ENCODE data around the gene ATP2B3.
"Not testable (repeated sequence)": the region's sequence is repeated elsewhere in the genome, so short reads cannot be mapped to it uniquely, and the experiment has no call there.

The ATP2B3 gene

GRCh38 chrX:153592091-153592833 lies 74.8 kb downstream of the ATP2B3 start:
- DNase-seq (ENCODE audit: low read depth in 2 of 3, low spot score in 2 of 3) = no peak

- DNase-seq (ENCODE audit: low read depth in 2 of 3, low spot score in 2 of 3) = no peak
These were observed 75.7 kb downstream of the ATP2B3 start for GRCh38 chrX:153592966-153593688.

GRCh38 chrX:153593811-153594500 lies 76.5 kb downstream of the ATP2B3 start:
- DNase-seq (ENCODE audit: low read depth in 2 of 3, low spot score in 2 of 3) = no peak

GRCh38 chrX:153595387-153595786 lies 77.9 kb downstream of the ATP2B3 start:
- DNase-seq (ENCODE audit: low read depth in 2 of 3, low spot score in 2 of 3) = no peak

- no peak for DNase-seq (ENCODE audit: low read depth in 2 of 3, low spot score in 2 of 3)
These were observed 78.7 kb downstream of the ATP2B3 start for GRCh38 chrX:153595859-153596857.

DNA sequence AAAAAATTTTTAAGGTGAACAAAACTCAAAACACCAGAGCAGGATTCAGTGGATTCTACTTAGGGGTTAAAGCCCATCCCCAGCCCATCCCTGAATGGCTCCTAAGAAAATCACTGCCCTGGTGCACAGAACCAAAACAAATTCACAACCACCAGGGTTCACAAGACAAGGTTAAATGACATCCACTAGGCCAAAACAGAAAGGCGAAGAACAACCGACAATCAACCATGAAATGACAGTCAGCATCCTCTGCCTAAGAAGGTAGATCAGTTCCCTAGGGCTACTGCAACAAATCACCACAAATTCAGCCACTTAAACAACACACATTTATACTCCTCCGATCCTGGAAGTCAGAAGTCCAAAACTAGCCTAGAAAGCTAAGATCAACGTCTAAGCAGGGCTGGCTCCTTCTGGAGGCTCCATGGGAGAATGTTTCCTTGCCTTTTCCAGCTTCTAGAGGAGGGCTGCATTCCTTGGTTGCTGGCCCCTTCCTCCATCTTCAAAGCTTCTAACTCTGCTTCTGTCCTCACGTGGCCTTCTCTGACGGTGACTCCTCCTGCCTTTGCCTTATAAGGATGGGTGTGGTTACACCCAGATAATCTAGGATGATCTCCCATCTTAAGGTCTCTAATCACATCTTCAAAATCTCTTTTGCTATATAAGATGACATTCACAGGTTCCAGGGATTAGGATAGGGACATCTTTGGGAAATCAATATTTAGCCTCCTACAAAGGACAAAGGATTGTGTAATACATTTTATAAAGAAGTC lies 79.7 kb downstream of the ATP2B3 start:
- DNase-seq (ENCODE audit: low read depth in 2 of 3, low spot score in 2 of 3) = no peak

DNA sequence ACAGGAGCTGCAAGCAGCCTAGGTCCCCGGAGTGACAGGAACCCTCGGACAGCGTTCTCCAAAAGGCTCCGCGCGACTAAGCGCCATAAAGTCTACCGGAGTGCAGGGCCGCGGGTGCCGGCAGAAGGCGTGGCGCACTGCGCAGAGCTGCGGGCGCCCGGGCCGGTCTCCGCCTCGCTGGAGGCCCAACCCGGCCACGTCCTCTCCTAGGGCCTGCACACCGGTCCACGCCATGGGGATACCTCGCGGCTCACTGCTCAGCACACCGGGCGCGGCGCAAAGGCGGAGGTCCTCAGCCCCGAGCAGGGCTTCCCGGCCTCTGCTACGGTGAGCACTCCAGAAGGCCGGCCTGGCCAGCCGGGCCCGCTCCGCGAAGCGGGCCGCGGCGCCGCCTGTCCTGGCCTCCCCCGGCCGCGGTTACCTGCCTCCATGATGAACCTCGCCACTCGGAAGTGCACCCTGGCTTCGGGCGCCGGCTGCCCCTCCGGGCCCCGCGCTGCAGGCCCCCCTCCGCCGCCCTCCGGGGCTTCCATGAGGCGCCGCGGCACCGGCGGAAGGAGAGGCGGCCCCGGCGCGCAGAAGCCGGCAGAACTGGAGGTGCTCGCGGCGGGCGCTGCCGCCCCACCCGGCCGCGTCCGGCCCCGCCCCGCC lies 81.2 kb downstream of the ATP2B3 start, which contains the start of gene CCNQ:
Gene CCNQ (minus strand): TSS at position 599 of the 651 bp plus-strand sequence. CDS start 66 bp downstream, at position 533.
- no peak for DNase-seq (ENCODE audit: low read depth in 2 of 3, low spot score in 2 of 3)

GRCh38 chrX:153599192-153600031 lies 82.0 kb downstream of the ATP2B3 start:
- DNase-seq (ENCODE audit: low read depth in 2 of 3, low spot score in 2 of 3) = peak; percentile 40 to 82 (median 46)

- DNase-seq (ENCODE audit: low read depth in 2 of 3, low spot score in 2 of 3) = no peak
These were observed 82.6 kb downstream of the ATP2B3 start for GRCh38 chrX:153600032-153600373.

- DNase-seq (ENCODE audit: low read depth in 2 of 3, low spot score in 2 of 3) = no peak
These were observed 83.5 kb downstream of the ATP2B3 start for GRCh38 chrX:153600921-153601320.

GRCh38 chrX:153601511-153602110 lies 84.2 kb downstream of the ATP2B3 start:
- DNase-seq (ENCODE audit: low read depth in 2 of 3, low spot score in 2 of 3) = no peak

DNA sequence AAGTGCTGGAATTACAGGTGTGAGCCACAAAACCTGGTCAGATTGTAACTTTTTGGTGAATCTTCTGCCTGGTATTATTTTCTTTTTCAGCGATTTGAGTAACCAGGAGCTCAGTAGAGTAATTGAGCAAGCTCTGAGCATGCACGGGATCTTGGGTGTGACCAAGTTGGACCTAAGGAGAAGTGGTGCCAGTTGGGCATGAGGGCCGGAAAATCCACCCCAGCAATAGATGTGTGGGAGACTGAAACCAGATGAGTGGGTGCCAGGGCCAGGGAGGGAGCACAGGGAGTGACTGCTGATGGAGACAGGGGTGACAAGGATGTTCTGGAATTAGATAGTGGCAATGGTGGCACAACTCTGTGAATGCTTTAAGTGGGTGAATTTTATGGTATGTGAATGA lies 85.2 kb downstream of the ATP2B3 start:
- no peak for DNase-seq (ENCODE audit: low read depth in 2 of 3, low spot score in 2 of 3)

GRCh38 chrX:153603131-153603656 lies 85.8 kb downstream of the ATP2B3 start:
- DNase-seq (ENCODE audit: low read depth in 2 of 3, low spot score in 2 of 3) = no peak

DNA sequence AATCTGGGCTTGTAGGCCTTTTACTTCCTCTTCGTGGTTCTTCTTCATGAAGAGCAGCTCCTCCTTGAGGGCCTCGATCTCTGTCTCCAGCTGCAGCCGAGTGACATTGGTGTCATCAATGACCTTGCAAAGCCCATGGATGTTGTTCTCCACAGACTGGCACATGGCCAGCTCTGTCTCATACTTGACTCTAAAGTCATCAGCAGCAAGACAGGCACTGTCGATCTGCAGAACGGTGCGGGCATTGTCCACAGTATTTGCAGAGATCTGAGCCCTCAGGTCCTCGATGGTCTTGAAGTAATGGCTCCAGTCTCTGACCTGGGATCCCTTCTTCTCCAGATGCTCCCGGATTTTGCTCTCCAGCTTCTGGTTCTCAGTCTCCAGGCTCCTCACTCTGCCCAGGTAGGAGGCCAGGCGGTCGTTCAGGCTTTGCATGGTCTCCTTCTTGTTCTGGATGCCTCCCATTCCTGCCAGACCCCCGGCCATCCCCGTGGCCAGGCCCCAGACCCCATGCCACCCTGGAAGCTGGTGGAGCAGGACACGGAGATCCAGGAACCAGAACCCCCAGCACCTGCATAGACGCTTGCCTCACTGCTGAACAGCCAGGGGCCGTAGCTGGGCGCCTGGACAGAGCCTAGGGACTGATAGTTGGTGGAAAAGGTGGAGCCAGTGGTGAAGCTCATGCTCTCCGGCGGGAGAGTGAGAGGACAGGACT lies 87.4 kb downstream of the ATP2B3 start:
- not testable (repeated sequence) for DNase-seq (ENCODE audit: low read depth in 2 of 3, low spot score in 2 of 3)

DNA sequence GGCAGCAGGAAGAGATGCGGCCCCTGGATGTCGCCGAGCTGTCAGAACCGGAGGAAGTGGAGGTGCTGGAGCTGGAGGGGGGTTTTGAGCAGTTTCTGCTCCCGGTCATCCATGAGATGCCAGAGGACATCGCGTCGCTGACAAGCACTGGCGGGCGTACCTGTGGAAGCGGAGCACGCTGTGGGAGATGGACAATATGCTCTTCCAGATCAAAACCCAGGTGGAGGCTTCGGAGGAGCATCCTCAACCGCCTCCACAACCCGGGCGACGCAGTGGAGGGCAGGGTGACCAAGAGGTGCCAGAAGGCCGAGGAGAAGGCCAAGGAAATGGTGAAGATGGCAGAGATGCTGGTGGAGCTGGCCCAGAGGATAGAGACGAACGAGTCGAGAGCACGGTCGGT lies 89.1 kb downstream of the ATP2B3 start:
- DNase-seq (ENCODE audit: low read depth in 2 of 3, low spot score in 2 of 3) = no peak

DNA sequence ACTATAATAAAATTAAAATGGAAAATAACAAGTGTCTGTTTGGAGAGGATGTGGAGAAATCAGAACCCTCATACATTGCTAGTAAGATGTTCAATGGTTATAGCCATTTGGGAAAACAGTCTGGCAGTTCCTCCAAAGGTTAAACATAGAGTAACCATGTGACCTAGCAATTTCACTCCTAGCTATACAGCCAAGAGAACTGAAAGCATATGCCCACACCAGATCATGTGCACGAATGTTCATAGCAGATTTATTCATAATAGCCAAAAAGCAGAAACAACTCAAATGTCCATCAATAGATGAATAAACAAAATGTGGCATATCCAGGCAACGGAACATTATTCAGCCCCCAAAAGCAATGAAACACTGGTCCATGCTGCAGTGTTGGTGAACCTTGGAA lies 90.9 kb downstream of the ATP2B3 start:
- DNase-seq (ENCODE audit: low read depth in 2 of 3, low spot score in 2 of 3) = no peak

DNA sequence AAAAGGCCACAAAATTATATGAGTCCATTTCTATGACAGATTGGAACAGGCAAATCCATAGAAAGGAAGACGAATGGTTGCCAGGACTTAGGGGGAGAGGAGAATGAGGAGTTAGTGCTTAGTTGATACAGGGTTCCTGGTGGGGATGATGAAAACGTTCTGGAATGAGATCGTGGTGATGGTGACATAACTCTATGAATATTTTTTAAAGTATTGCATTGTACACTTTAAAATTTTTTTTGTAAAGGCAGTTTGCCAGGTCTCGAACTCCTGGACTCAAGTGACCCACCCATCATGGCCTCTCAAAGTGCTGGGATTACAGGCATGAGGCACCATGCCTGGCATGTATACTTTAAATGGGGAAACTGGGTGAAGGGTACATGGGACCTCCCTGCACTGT lies 91.4 kb downstream of the ATP2B3 start:
- DNase-seq (ENCODE audit: low read depth in 2 of 3, low spot score in 2 of 3) = no peak

All from activated CD8-positive, alpha-beta memory T cell treated with anti-CD3 and anti-CD28 coated beads for 48 hours (primary cell).